ENCODE data around the gene TBX1. TPM values are rescaled to one million over a fixed set of nuclear protein-coding genes. Genes with fewer than 3 reads are reported as not detected.
A peak's percentile ranks its signal among the peaks of the same experiment; 100 is the strongest.

TBX1 gene
- total and polyA plus RNA-seq, 2 of the 13 experiments (the other 11 are each of a cell fraction or from before 2014, with no cell fraction given) = not detected

DNA sequence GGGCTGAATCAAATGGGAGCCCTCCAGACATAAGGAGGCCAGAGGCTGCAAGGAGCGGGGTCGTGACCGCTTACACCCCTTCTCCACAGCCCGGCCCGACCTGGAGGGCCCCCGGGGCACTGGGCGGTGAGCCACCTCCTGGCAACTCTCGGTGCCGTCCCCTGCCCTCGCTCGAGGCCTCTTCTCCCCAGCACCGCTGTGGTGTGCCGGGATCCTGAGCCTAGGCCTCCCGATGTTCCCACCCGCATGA, 37.7 kb upstream of the TBX1 start (continued):
- TF ChIP-seq SIX4 (CRISPR knock-in tag; IDR thresholded peaks at IDR 0.05) (no peak), ZNF616 (CRISPR knock-in tag; IDR thresholded peaks at IDR 0.05; ENCODE audit: low read depth) (0 out of 2 replicates have a peak, but pooled peaks have one; percentile 14), ZNF891 (CRISPR knock-in tag; IDR thresholded peaks at IDR 0.05) (0 out of 2 replicates have a peak, but pooled peaks have one; percentile 13), PTBP1 (IDR thresholded peaks at IDR 0.05; ENCODE audit: low read depth, low read length, poor library complexity, severe bottlenecking) (peak; percentile 4), ZIK1 (CRISPR knock-in tag; IDR thresholded peaks at IDR 0.05; ENCODE audit: borderline replicate concordance, low read depth) (0 out of 2 replicates have a peak, but pooled peaks have one; percentile 3), HOXA5 (CRISPR knock-in tag; IDR thresholded peaks at IDR 0.05) (0 out of 2 replicates have a peak, but pooled peaks have one; percentile 50), ZNF619 (CRISPR knock-in tag; IDR thresholded peaks at IDR 0.05) (0 out of 2 replicates have a peak, but pooled peaks have one; percentile 23), ZNF672 (CRISPR knock-in tag; IDR thresholded peaks at IDR 0.05) (no peak), ZNF788 (CRISPR knock-in tag; IDR thresholded peaks at IDR 0.05; ENCODE audit: borderline replicate concordance) (no peak), YEATS4 (CRISPR knock-in tag; IDR thresholded peaks at IDR 0.05; ENCODE audit: borderline replicate concordance) (peak; percentile 10; the same call in 1 of the 2 replicates), TBX2 (CRISPR knock-in tag; IDR thresholded peaks at IDR 0.05; ENCODE audit: borderline replicate concordance) (no peak; the same call in 1 of the 2 replicates), ZNF761 (CRISPR knock-in tag; conservative IDR thresholded peaks at IDR 0.05) (0 out of 2 replicates have a peak, but pooled peaks have one; percentile 9), ZNF574 (CRISPR knock-in tag; IDR thresholded peaks at IDR 0.05) (peak; percentile 55; the same call in 1 of the 2 replicates), ZFP90 (CRISPR knock-in tag; IDR thresholded peaks at IDR 0.05; ENCODE audit: borderline replicate concordance) (0 out of 2 replicates have a peak, but pooled peaks have one; percentile 56), ZNF12 (CRISPR knock-in tag; IDR thresholded peaks at IDR 0.05) (no peak)
